RCC 7860 (cell line): ENCODE measurements around the gene PCDHGC4.

Experiments
- DNase-seq: peaks from one replicate; pipeline ENCODE4 v3.0.0-alpha.2; 2015; ENCODE audit warnings: low spot score
- FAIRE-seq: peaks from 2 replicates; lab custom pipeline; 2012; peaks lifted over from hg19 to GRCh38; lab: Jason Lieb, UNC

Gene PCDHGC4

DNA sequence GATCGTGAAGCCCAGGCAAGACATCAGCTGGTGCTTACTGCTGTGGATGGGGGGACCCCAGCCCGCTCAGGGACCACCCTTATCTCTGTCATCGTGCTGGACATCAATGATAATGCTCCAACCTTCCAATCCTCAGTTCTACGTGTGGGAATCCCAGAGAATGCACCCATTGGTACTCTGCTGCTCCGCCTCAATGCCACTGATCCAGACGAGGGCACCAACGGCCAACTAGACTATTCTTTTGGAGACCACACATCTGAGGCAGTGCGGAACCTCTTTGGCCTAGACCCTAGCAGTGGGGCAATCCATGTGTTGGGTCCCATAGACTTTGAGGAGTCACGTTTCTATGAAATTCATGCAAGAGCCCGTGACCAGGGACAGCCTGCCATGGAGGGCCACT lies 5.0 kb downstream of the PCDHGC4 start:
- no peak for FAIRE-seq
- no peak for DNase-seq

DNA sequence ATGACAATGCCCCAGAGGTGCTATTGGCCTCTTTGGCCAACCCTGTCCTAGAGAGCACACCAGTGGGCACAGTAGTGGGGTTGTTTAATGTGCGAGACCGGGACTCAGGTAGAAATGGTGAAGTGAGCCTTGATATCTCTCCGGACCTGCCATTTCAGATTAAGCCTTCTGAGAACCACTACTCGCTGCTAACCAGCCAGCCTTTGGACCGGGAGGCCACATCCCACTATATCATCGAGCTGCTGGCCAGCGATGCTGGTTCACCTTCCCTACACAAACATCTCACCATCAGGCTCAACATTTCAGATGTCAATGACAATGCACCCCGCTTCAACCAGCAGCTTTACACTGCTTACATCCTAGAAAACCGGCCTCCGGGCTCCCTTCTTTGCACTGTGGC lies 5.4 kb downstream of the PCDHGC4 start:
- FAIRE-seq = no peak
- no peak for DNase-seq

DNA sequence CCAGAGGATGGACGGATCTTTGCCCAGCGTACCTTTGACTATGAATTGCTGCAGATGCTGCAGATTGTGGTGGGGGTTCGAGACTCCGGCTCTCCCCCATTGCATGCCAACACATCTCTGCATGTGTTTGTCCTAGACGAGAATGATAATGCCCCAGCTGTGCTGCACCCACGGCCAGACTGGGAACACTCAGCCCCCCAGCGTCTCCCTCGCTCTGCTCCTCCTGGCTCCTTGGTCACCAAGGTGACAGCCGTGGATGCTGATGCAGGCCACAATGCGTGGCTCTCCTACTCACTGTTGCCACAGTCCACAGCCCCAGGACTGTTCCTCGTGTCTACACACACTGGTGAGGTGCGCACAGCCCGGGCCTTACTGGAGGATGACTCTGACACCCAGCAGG lies 5.9 kb downstream of the PCDHGC4 start:
- DNase-seq (no peak), FAIRE-seq (no peak)

DNA sequence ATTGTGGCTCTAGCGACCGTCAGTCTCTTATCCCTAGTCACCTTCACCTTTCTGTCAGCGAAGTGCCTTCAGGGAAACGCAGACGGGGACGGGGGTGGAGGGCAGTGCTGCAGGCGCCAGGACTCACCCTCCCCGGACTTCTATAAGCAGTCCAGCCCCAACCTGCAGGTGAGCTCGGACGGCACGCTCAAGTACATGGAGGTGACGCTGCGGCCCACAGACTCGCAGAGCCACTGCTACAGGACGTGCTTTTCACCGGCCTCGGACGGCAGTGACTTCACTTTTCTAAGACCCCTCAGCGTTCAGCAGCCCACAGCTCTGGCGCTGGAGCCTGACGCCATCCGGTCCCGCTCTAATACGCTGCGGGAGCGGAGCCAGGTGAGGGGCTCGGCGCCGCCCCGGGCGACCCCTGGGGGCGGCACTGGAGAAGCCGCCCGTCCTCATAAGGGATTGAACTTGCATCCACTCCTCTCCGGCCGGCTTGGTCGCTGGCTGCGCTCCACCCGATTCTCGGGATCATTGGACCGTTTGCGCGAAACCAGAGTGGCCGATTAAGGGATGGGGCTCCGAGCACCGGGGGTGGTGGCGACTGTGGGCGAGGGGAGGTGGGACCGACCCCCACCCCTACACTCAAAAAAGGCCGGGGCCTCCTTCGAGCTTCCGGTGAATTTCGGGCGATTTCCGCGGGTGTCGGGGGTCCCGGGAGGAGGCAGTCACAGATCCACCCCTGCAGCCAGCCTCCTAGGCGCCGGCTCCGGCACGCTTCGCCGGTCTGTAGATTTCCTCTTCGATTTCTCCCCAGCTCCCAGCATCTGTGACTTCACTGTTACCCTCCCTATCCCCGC lies 6.7 kb downstream of the PCDHGC4 start:
- FAIRE-seq (no peak), DNase-seq (no peak)

DNA sequence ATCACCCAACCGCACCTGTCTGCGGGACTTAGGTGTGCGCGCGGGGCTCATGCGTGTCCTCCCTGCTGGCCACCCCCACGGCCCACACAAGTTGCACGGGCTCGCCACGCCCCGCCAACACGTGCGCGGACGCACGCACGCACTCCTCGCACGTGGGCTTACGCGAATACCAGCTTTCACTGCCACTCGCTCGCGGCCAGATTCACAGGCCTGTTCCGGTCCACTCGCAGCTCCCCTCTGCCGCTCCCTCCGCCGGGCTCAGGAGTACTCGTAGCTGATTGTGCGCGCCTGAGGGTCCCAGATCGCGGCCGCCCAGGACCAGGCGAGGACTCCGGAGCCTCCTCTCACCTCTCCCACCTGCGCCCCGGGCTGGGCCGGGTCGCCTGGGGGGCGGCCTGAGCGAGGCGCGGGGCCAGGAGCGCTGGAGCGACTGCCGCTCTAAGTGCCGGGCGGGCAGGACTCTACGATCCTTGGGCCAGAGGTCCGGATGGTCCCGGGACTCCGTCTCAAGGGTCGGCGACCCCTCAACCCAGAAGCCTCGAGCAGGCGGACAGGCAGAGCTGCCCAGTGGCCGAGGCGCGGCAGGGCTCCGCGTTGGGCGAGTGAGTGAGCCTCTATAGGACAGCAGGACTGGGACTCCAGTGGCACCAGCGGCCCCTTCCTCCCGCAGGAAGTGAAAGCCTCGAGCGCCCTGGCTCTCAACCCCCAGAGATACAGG lies 7.5 kb downstream of the PCDHGC4 start:
- no peak for DNase-seq
- no peak for FAIRE-seq

DNA sequence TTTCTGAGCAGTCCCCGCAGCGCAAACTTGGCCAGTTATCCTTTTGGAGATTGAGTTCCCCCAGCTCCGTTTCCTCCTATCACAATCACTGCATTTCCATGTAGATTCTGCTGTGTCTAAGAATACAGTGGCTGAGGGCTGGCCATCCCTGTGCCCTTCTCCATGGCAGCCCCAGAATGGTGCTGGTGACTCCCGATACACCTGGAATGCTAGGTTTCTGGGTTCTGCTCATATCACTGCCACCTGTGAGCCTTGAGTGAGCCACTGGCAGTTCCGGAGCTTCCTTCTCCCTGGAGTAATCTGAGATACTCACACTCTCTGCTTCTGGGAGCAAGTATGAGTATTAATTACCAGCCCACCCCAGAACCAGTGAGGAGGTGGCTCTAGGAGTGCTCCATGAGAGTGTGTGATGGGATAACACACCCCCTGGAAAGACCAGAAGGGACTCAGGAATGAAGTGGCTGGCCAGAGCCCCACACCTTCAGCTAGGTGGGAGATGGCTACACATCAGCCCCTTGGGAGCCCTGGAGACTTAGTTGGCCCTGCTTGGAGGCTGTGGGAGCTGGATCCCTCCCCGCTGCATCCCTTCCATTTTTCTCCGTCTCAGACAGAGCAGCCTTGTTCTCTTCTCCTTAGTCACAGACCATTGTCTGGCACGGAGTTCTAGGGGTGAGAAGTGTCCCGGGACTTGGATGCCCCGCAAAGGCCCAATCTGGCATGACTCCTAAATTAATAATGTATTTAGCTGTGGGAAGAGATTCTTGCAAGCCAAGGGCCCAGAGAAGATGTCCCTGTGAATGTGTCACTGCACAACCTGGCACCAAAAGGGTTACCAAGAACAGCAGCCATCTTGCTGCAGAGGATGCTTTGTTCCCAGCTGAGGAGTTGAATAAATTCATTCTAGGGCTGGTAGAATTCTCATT lies 8.9 kb downstream of the PCDHGC4 start:
- DNase-seq (no peak), FAIRE-seq (no peak)

DNA sequence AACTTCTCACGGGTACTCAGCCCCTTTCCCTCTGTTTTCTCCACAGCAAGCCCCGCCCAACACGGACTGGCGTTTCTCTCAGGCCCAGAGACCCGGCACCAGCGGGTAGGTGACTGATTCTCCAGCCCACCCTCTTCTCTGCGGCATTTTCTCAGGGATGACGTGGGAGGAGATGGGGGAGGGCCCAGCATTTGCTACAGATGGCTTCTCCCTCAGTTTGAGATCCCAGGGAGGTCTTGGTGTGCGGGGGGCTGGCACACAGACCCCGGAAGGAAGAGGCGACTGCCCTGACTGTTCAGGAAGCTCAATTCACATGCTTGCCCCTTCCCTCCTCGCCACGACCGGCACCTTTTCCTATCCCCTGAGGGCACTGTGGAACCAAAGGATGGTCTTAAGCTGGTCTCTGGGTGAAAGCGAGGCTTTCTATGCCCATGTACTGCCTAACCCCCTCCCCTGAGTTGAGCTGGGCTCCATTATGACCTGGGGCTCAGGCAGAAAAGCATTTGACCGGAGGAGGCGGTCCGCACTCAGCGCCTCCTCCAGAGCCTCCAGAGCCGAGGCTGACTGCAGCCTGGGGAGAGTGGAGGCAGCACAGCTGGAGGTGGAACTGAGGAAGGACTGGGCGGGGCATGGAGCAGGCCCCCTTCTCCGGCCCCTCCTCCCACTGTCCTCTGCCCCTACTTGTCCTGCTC lies 10.1 kb downstream of the PCDHGC4 start:
- DNase-seq (no peak), FAIRE-seq (no peak)

DNA sequence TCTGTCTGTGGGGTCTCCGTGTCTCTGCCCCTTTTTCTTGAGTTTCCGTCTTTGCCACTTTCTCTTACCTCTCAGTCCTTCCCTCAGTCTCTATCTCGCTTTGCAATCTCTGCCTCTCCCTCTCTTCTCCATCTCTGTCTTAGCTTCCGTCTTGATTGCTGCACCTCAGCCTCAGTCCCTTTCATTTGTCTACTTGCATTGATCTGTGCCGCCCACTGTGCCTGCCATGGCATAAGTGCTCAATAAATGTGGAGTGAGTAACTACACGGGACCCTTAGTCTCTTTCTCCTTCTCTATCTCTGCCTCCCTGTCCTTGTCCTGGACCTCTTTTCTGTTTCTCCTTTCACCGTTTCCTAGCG lies 10.6 kb downstream of the PCDHGC4 start:
- DNase-seq = no peak
- no peak for FAIRE-seq

DNA sequence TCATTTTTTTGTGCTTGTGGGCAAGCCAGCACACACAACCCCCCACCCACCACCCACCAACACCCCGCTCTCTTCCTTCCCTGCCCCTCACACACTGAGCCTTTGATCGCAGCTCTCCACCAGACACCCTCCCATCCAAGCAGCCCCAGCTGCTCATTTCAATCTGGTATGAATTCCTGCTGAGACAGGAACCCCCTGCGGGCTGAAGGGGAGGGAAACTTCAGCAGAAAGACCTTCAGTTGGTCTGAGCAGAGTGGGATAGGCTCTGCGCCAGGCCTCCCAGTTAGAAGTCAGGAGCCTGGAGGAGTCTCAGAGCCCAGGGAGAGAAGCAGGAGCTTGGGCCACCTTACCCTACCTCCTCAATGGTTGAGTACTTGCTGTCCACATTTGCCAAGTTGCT lies 11.2 kb downstream of the PCDHGC4 start:
- DNase-seq (no peak), FAIRE-seq (no peak)

DNA sequence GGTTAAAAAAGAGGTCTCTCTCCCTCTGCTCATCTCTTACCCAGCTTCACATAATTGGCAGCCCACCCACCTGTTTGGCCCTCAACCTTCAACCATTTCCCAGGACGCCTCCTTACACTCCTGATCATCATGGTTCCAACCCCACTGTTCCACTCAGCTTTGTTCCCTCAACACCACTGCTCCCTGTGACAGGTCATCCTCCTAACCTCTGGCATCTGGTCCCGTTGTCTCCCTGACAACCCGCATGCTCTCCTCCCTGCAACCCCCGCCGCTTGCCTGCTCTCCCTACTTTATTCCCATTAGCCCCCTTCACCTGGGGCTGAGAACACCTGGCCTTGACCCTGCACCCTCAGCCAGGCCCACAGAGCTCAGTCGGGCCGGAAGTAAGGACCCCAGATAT lies 16.9 kb downstream of the PCDHGC4 start:
- no peak for FAIRE-seq

DNA sequence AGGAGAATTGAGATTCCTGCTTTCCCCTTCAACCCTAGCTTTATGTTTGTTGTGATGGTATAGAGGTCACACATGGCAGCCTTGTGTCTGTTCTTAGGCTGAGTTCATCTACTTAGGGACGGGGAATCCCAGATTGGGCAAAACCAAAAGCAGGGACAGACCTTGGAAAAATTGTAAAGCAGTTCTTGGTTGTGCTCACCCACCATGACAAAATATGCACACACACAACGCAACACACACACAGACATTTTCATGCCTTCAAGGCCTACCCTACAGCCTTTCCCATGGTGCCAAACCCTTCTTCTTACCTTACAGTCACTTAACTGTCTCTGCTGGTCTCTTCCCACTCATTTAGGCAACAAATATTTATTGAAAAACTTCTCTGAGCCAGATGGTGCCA lies 18.9 kb downstream of the PCDHGC4 start:
- no peak for FAIRE-seq

More for the DNA sequence above, 16.9 kb downstream of the PCDHGC4 start:
- DNase-seq = no peak

DNA sequence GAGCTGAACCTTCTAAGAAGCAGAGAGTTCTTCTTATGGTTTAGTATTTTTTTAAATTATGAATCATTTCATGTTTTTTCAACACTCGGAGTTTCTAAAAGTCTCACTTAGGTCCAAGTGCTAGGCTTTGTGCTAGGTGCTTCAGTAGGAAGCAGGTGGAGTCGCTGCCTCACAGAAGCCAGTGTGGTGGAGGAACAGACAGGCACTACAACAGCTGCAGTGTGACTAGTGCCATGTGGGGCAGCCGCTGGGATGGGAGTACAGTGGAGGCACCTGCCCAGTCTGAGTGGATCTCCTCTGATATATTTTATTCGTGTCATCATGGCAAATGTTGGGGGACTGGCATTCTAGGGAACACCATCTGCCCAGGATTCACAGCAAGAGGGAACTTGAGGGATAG lies 19.4 kb downstream of the PCDHGC4 start:
- no peak for DNase-seq
- no peak for FAIRE-seq

More for the DNA sequence above, 18.9 kb downstream of the PCDHGC4 start:
- DNase-seq = no peak

DNA sequence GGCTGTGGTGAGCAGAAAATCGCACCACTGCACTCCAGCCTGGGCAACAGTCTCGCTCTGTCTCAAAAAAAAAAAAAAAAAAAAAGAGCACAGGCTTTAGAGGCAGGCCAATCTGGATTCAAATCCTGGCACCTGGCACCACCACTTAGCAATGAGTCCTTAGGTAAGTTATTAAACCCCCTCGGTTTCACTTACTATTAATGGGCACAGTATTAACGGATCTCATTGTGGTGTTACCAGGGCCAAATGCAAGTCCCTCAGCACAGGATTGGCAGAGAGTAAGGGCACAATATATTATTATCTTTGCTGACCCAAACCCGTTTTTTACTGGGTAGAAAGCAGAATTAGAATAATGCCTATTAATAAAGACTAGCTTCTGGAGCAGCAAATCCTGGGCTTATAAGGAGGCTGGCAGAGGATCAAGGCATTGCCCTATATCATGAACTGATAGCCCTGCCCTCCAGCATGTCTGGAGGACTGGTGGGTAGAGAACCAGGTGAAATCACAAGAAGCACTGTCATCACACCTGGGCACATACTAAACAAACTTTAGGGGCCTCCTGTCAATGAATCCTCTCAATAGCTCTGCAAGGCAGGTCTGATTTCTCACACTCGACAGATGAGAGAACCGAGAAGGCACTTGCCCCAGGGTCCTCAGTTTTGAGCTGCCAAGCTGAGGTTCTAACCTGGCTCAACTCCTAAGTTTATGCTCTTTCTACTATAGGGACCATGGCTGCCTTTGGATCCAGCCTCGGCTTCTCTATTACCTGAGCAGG lies 21.7 kb downstream of the PCDHGC4 start:
- DNase-seq (no peak), FAIRE-seq (no peak)

DNA sequence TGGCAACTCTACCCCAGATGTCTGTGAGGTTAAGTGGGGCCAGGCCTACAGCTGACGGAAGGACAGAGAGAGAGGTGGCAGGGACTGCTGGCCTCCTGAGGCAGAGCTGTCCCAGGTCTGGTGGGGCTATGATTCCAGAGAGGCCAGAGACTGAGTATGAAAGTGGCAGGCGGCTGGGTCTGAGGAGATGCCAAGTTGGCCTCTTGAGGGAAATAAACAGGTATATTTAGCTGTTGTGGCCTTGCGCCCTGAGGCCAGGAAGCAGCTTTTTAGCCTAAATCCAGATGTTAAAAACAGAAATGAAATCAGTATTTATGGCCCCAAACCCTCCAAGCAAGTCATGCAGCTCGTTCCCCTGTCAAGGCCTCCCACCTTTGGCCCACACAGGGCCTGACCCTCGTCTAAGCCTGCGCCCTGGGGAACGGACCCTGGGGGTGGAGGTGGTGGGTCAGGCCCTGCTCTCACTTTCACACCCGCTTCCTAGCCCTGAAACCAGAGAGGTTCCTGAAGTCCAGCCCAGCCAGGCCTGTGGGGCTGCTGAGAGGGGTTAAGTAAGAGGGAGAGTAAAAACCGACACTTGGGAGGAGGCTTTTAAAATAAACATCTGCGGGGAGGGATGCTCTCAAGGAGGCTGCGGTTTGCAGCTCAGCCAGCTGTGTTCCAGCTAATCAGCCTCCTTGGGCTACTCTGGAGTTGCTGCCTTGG lies 22.7 kb downstream of the PCDHGC4 start:
- FAIRE-seq = no peak
- no peak for DNase-seq

DNA sequence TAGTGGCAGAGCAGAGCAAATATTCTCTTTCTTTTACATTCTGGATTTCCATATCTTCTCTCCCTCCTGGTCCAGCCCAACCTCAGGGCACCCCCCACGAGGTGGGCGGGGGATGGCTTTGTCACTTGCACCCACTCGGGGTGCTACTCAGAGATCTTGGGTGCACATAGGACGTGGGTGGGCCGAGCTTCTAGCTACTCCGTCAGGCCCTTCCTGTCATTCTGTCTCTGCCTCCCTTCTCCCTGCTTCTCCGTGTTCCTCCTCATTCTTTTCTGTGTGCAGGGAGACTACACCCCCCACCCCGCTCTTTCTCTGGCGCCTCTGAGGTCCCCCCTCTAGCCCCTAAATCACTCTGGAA lies 23.6 kb downstream of the PCDHGC4 start:
- FAIRE-seq (no peak), DNase-seq (no peak)

DNA sequence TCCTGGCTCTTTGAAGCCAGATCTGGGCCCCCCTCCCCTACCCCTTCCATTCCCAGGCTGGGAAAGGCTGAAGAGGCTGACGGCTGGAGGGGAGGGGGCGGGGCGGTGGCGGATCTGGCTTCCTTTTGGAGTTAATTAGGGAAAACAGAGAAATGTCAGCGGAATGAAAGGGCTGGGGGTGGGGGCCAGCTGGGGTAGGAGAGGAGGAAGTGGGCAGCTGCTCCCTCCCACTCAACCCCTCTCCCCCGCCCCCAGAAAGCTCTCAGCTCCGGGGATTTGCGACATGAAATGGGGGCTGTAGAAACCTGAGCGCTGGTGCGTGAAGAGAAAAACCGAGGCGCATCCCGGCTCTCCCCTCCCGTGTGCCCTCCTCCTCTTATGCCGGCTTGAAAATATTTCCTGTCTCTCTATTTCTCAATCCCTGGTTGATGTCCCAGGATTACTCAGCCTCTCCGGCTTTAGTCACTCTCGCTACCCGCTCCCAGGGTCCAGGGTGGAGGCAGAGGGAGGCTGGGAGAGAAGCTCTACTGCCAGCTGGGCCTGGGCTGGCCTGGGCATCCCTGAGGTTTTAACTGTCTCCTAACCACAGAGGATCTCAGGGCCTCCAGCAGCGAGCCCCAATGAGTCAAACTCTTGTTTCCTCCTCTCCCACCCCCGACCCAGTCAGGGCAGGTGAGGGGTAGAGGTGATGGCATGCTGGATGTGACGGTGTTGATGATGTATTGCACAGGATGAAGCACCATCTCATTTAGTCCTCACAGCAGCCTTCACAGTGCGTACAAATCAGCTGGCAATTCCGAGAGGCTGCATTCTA lies 24.2 kb downstream of the PCDHGC4 start:
- peak; percentile 98 for FAIRE-seq
- DNase-seq = peak; percentile 98

DNA sequence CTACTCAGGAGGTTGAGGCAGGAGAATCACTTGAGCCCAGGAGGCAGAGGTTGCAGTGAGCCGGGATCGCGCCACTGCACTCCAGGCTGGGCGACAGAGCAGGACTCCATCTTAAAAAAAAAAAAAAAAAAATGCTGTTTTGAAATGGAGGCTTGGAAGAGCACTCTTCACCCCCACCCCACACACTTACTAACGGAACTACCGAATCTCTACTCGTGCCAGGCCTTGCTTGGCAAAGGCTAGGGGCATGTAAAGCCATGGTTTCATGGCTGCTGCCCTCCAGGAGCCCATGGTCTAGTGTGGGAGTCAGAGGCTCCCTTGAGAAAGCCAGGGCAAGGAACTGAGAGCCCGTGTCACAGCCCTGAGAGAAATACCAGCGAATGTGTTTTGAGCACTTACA lies 25.3 kb downstream of the PCDHGC4 start:
- DNase-seq (no peak), FAIRE-seq (no peak)

DNA sequence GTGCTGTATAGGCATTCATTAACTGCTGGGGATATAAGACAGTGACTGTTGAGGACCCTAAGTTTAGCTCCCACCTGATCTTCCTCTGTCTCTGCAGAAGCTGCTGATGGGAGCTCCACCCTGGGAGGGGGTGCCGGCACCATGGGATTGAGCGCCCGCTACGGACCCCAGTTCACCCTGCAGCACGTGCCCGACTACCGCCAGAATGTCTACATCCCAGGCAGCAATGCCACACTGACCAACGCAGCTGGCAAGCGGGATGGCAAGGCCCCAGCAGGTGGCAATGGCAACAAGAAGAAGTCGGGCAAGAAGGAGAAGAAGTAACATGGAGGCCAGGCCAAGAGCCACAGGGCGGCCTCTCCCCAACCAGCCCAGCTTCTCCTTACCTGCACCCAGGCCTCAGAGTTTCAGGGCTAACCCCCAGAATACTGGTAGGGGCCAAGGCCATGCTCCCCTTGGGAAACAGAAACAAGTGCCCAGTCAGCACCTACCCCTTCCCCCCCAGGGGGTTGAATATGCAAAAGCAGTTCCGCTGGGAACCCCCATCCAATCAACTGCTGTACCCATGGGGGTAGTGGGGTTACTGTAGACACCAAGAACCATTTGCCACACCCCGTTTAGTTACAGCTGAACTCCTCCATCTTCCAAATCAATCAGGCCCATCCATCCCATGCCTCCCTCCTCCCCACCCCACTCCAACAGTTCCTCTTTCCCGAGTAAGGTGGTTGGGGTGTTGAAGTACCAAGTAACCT lies 26.2 kb downstream of the PCDHGC4 start:
- DNase-seq (no peak), FAIRE-seq (no peak)
